Occipital lobe (tissue), 2 donors: ENCODE data around the gene FAS. TPM values are rescaled to one million over a fixed set of nuclear protein-coding genes. Genes with fewer than 3 reads are reported as not detected.

Experiments
- DNase-seq: peaks from one replicate; lab custom pipeline; 2025; lab: John Stamatoyannopoulos, UW
- total RNA-seq: library from RNA; depleted of rRNA; stranded (reverse); fragments of >200 nt; gene quantifications from one replicate; pipeline ENCODE4 v1.2.3, GENCODE V29; 2014

The FAS gene
- 2.2 TPM for total RNA-seq

DNA sequence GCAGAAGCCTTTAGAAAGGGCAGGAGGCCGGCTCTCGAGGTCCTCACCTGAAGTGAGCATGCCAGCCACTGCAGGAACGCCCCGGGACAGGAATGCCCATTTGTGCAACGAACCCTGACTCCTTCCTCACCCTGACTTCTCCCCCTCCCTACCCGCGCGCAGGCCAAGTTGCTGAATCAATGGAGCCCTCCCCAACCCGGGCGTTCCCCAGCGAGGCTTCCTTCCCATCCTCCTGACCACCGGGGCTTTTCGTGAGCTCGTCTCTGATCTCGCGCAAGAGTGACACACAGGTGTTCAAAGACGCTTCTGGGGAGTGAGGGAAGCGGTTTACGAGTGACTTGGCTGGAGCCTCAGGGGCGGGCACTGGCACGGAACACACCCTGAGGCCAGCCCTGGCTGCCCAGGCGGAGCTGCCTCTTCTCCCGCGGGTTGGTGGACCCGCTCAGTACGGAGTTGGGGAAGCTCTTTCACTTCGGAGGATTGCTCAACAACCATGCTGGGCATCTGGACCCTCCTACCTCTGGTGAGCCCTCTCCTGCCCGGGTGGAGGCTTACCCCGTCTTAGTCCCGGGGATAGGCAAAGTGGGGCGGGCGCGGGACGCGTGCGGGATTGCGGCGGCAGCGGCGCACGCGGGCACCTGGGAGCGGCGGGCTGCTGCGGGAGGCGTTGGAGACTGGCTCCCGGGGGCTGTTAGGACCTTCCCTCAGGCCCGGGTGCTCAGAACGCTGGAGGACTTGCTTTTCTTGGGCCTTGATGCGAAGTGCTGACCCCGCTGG lies at the start of gene FAS:
Gene FAS, plus strand, starts transcription at position 415 of the 777 bp plus-strand sequence. Its CDS starts 79 bp downstream, at position 494.
- peak; percentile 27 for DNase-seq

DNA sequence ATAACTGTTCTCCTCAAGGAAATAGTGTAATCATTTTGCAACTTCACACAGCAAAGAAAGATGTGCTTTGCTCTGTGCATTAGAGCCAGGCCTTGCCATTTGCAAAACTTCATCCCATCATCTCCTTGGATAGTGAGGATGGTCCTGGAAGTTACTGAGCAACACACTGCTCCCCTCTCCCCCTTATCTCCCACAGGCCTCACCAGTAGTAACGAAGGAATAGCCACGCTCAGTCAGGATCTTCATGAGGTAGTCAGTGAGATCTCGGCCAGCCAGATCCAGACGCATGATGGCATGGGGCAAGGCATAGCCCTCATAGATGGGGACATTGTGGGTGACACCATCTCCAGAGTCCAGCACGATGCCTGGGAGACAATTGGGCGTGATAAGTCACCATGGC lies 49.6 kb upstream of the FAS start:
- no peak for DNase-seq

DNA sequence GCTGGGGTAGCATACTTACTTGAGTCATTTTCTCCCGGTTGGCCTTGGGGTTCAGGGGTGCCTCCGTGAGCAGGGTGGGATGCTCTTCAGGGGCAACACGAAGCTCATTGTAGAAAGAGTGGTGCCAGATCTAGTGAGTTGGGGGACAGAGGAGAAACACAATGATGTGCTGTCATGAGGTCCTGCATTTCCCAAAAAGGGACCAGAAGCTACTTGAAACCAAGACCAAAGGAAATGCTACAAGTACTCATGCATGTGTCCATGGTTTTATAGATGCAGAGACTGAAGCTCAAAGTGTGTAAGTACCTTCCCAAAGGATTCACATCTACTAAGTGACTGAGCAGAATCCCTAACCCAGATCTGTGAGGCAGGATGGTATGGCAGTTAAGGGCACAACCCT lies 46.8 kb upstream of the FAS start:
- no peak for DNase-seq

DNA sequence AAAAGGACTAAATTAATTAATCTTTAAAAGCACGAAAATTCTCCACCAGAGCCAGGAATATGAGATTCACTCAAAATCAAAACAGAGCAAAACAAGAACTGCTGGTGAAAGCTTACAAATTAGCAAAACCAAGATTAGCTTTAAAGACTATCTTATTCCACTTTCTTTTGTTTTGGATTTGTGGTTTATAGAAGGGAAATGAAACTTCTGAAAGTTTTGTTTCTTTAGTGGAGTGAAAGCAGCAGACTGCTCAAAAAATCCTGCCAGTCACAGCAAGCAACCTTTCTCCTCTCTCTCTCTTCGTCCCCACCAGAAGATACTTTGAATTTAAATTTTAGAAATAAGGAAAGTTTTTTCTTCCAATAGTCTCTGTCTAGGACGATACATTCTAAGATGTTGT lies 45.8 kb upstream of the FAS start:
- no peak for DNase-seq

DNA sequence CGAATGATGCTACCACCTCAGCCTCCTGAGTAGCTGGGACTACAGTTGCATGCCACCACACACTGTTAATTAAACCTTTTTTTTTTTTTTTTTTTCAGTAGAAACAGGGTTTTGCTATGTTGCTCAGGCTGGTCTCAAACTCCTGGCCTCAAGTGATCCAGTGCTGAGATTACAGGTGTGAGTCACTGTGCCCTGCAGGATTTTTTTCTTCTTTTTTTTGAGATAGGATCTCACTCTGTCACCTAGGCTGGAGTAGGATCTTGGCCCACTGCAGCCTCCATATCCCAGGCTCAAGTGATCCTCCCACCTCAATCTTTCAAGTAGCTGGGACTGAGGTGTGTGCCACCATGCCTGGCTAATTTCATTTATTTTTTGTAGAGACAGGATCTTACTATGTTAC lies 44.4 kb upstream of the FAS start:
- DNase-seq = no peak

DNA sequence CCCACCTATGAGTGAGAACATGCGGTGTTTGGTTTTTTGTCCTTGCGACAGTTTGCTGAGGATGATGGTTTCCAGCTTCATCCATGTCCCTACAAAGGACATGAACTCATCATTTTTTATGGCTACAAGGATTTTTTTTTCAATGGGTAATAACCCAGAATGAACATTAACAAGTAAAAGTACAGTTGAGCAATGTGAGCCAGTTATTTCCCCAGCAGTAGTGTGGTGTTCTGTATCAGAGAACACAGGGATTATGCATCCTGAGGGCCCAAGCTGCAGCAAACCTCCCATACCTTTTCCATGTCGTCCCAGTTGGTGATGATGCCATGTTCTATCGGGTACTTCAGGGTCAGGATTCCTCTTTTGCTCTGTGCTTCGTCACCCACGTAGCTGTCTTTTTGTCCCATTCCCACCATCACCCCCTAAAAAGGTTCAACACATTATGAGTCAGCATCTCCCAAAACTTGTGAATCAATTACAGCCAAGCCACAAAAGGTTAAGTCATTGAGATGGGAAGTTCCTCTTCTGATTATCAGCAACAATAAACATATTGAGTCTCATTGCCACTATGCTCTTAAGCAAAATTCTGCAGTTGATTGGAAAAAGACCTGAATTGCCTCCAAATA lies 43.5 kb upstream of the FAS start:
- no peak for DNase-seq

DNA sequence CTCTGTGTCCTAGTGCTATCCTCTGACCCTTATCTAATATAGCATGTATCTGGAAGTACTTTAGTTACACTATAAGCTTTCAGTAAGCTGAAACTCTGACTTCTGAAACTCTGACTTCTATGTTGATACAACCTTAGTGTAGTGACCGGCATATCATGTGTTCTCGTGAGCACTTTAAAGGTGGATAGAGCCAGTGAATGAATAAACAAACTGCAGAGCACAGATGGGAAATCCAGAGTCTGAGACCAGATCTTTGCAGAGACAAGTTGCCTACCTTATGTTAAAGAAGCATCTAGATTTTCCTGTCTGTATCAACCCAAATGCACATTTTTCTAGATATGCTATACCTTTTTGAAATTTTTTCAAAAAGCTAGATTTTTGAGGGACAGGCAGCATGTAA lies 41.5 kb upstream of the FAS start:
- DNase-seq = no peak

DNA sequence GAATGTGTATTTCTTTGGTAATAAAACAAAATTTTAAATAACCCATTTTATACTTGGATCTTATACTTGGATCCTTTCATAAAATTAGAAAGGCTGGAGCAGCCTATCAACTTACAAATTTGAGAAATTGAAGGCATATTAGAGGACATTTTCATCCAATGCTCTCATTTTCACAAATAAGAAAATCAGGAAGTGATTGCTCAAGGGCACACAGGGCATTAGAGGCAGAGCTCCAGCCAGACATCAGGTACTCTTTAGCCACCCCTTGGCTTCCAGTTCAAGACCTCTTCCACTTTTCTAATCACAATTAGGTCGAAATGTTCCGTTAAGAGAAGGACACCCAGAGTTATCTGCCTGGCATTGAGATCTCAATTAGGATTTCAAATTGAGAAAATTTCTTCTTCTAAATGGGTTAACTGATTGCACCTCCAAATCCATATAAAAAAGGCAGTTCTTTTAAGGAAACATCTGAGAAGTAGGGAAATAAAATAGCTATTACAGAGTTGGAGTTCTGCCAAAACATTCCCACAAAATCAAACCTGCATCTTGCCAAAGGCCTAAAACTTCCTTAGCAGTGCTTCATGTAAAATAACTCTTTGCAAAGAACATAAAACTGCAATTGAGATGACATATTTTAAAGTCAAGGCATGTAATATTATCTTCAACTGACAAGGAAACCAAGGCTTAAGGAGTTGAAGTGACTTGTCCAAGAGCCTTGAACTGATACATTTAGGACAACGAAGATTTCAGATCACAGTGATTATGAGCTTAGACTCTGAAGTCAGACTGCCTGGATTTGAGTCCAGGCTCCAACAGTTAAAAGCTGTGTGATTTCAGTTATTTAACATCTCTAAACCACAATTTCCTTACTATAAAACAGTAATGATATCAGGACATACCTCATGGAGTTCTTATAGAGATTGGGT lies 40.4 kb upstream of the FAS start:
- no peak for DNase-seq

DNA sequence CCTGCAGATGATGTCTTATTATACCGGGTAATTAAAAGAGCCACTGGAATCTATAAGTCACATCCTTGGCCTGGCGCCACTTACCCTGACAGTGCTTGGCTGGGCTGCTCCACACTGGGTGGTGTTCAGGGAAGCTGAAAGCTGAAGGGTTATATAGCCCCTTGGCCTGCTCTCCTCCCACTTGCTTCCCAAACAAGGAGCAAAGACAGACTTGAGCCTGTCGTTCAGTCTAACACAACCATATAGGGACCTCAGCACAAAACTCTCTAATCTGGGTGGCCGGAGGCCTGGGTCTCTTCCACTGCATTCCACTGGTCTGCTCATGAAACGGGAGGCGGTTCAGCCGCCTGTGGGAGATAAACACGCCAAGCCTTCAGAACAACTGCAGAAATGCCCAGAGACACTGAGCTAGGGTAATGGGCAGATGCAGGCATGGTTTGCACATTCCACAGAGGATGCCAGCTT lies 37.9 kb upstream of the FAS start, which contains the start of gene ACTA2:
Gene ACTA2, minus strand, starts transcription at position 127 of the 465 bp plus-strand sequence. CDS start 3,843 bp downstream, outside the sequence.
- no peak for DNase-seq

DNA sequence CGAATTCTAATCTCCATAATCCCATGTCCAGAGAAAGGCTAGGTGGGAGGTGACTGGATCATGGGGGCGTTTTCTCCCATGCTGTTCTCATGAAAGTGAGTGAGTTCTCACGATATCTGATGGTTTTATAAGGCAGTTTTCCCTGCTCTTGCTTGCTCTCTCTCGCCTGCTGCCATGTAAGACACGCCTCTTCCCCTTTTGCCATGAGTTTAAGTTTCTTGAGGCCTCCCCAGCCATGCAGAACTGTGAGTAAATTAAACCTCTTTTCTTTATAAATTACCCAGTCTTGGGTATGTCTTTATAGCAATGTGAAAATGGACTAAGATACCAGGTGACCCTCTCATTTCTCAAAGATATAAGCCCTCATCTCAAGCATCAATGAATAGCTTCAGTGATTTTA lies 36.9 kb upstream of the FAS start:
- DNase-seq = no peak

DNA sequence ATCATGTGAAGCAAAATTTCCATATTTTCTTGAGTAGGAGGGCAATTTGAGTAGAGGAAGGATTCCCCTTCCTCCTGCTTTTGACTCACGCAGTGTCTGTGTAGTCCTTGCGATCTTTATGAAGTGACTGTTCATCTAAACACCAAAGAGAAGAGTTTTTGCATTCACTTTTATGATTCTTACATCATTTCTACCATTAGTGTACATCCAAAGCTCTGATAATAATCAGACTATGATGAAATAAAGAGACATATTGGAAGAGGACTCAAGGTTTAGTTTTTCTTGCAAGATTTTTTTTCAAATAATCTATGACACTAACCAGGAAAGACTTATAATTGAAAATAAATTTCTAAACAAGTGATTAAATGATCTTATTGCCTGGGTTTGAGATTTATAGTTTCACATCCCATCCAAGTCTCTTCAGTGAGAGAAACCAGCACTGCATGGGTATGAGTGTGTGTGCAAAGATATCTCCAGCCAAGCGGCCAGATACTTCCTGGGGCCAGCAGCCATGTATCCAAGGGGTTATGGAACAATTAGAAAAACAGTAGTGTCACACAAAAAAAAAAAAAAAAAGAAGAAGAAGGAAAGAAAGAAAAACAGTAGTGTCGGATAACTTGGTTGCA lies 36.0 kb upstream of the FAS start:
- DNase-seq = no peak

DNA sequence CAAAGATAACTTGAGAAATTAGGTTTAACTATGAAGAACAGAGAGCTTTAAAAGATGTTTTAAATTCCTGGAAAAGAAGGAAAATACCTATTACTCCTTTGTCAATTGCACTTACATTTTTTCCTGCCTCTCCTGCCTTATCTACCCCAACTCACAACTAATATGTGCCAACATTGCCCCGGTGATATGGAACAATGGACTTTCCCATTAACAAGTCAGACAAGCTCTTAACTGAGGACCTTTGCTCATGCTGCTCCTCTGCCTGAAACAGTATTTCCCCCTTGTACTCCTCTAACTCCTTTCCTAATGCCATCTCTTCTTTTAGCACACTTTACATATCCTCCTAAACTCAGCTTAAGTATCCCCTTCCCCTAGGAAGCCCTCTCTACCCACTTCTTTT lies 33.2 kb upstream of the FAS start:
- no peak for DNase-seq

DNA sequence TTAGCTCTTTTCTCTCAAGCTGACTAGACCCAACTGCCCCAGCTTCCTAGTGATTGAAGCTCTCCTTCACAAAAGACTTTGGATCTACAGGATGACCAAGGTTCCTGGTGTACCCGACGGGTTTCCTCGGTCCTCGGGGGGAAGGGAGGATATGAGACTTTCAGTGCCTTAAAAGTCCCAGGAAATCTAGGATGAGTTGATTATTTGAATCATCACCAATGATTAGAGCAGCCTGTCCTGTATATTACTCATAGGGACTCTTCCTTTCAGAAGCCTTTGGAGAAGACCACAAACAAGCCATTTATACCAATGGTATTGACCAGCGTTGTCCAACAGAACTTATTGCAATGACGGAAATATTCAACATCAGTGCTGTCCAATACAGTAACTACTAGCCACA lies 31.9 kb upstream of the FAS start:
- no peak for DNase-seq

DNA sequence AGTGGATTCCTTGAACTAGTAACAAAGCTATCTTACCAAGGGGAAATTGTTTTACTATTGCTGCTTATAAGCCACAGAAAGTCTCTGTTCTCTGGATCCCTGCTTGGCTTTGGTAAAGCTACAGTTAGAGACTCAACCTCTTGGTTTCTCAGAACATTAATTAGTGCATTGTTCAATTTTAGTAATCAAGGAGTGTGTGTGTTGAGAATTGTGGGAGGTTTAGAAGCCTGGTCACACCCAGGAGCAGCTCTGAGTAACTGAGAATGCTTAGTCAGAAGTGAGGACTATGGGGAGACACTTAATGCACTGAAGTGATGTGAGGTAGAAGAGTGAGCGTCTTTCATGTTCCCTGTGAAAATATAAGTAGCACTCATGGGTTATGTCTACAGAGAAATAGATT lies 29.8 kb upstream of the FAS start:
- no peak for DNase-seq

DNA sequence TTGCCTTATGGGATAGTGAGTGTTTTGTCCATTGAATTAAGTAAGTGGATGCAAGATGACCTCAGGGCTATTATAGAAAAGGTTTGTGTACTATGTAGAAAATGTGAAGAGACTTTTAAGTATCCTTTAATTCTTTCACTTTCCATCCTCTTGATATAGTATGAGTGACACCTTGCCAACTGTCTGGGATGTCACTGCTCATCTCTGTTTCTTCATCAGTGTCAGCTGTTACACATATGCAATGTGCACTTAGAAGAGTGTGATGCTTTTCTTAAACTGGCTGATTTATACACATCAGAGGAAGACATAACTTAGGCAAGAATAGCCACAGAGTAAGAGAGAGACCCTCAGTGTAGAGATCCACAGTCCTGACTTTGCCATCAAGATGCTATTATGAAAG lies 29.3 kb upstream of the FAS start:
- DNase-seq = no peak

DNA sequence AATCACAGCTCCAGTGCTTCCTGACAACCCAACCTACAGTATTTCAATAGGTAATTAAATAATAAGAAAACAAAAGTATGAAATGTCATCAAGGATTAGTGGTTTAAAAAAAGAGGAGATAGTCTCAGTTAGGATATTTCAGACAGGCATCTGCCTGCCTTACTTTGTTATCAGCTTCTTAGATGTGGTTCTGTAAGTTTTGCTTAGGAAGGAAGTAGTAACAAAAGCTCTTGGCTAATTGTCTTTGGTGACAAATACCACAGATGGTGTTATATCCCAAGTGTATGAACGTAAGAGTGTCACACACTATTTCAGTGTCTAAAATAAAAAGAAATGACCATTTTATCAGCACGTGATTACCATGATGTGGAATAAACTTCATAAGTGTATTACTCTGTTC lies 28.3 kb upstream of the FAS start:
- no peak for DNase-seq

DNA sequence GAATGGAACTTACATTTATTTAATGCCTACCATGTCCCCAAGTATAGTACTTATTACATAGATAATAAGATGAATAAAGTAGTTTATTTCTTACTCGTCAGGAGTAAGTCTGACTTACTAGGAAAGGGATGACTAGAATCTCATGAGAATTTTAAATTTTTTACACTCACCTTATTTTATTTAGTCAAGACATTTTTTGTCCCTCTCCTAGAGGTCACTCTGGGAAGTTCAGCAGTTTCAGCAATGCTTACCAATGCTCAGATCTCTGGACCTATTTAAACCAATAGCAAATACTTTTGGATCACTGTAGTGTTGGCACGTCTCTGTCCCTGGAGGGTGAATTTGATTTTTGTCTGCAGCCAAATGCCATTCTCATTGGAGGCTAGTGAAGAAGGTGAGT lies 27.3 kb upstream of the FAS start:
- no peak for DNase-seq

DNA sequence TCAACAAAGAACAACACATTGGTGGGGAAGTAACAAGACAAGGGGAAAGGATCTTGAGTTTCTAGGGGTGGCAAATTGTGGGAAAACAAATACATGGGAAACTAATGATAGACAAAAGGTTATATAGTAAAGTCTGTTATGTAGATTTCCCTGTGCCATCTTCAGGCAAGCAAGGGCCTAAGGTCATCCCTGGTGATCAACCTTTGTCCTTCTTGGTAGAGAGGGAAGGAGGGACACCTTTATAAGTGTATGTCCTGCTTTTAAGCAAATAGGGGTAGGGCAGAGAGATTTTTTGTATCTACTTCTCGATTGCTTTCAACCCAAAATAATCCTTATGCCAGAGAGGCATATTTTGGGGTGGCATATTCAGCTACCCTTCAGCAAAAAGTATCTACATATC lies 26.2 kb upstream of the FAS start:
- DNase-seq = no peak

DNA sequence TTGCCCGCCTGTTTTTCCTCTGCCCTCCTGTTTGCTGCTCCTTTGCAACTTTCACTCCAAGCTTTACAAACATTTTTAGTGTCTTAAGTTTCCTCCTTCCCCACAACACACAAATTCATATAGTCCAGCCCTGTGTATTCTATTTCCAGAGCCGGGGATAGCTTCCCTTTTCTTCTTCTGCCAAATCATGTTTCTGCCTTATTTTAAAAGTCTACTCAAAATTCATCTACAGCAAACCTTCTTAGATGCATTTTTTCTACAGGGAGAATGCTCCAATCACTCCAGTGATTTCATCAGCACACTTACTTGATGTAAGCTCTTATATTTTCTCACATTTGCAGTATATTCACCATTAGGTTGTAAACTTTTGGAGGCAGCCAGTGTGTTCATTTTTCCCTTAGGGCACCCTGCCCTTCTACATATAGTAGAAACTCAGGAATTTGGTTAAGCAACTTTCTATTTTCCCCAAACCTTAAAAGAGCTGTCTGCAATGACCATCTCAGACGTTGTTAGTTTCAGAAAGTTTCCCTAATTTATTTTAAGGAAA lies 25.7 kb upstream of the FAS start:
- no peak for DNase-seq

DNA sequence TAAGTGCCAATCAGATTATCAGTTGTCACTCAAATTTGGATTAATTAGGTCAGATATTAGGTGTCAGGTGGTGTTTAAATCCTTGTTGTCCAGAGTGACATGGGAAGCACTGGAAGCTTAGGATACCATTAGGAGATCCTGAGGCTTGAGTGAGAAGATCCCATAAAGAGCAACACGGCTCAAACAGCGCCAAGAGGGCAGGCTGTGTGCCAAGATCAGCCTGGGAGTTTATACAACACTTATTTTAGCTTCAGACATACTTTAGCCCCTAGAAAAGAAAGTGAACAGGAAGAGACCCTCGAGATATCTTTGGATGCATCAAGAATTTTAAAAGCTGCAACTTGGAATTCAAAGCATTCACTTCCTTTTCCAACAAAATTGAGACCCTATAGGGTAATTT lies 23.8 kb upstream of the FAS start:
- DNase-seq = no peak

DNA sequence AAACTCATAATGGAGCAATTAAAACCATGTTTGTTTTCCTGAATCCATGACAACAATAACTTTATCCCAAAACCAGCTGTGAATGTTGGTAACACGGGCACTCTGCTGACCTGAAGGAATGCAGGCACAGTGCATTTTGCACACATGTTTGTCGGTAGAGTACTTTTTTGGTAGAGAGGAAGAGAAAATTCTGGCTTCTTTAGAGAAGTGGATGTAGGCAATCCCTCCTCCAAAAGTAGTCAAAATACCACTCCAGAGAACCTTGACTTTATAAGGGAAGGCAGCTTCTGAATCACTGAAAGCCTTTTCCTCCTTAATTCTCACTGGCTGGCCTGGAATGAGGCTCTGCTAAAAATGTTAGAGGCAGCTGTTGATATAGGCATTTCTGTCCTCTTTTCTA lies 22.2 kb upstream of the FAS start:
- DNase-seq = no peak
